ENCODE data around the gene SLC25A21. TPM values are rescaled to one million over a fixed set of nuclear protein-coding genes. Genes with fewer than 3 reads are reported as not detected.

SLC25A21 gene
- total RNA-seq, 1 experiment from 2014 or later = 7.1 TPM

- Histone ChIP-seq H3K56ac (ENCODE audit: insufficient read length, low read depth, low read length) (no peak overlapping the region), H2AK5ac (ENCODE audit: insufficient read length, low read length) (no peak overlapping the region), H2BK12ac (ENCODE audit: insufficient read length, low read depth, low read length) (no peak overlapping the region), H2AFZ (ENCODE audit: low read length) (no peak overlapping the region), H3K79me2 (ENCODE audit: insufficient read depth, low read length) (no peaks in the 10 kb centered on the region), H4K20me1 (ENCODE audit: control insufficient read depth, insufficient read depth, insufficient read length) (no peaks in the 10 kb centered on the region), H2BK20ac (ENCODE audit: low read depth, low read length, poor library complexity, severe bottlenecking) (no peak overlapping the region), H2BK120ac (ENCODE audit: low read depth, low read length, poor library complexity, severe bottlenecking) (no peak overlapping the region), H3K9me3 (ENCODE audit: control insufficient read depth, low read depth, low read length) (no peaks in the 10 kb centered on the region), H2BK15ac (ENCODE audit: low read depth, low read length) (no peak overlapping the region), H3K27me3 (ENCODE audit: insufficient read depth, low read length) (no peaks in the 10 kb centered on the region), H4K8ac (replicated peaks; ENCODE audit: insufficient read length, low read depth, low read length) (no peak overlapping the region), H3K14ac (ENCODE audit: insufficient read depth, low read length) (no peak overlapping the region), H2BK5ac (ENCODE audit: insufficient read length, low read length) (no peak overlapping the region), H3K23me2 (ENCODE audit: insufficient read length, low read depth, low read length, poor library complexity, severe bottlenecking) (no peaks in the 10 kb centered on the region), H3K27ac (ENCODE audit: insufficient read length, low read depth, low read length) (no peak overlapping the region), H3K4me1 (ENCODE audit: insufficient read depth, low read length) (peaks cover 3% of the 10 kb centered on the region; the same call in 1 of the 2 replicates), H3T11ph (ENCODE audit: low read length) (no peak overlapping the region), H4K91ac (ENCODE audit: insufficient read length, low read depth, low read length) (no peak overlapping the region), H3K4ac (ENCODE audit: low read depth, low read length) (no peak overlapping the region), H3K23ac (ENCODE audit: insufficient read length, low read depth, low read length) (no peak overlapping the region), H3K9ac (ENCODE audit: extremely low read depth, insufficient read length, low read length) (no peak overlapping the region), H4K5ac (ENCODE audit: insufficient read length, low read depth, low read length) (no peak overlapping the region), H3K18ac (ENCODE audit: insufficient read length, low read depth, low read length) (no peak overlapping the region), H3K79me1 (ENCODE audit: insufficient read depth, low read depth, low read length, poor library complexity, severe bottlenecking) (no peaks in the 10 kb centered on the region), H3K4me2 (ENCODE audit: insufficient read depth, insufficient read length, low read length) (no peak overlapping the region)
- no peak for DNase-seq
- Mint-ChIP-seq H3K9me3 (no peaks in the 10 kb centered on the region), H3K27ac (no peak overlapping the region), H3K4me3 (no peak overlapping the region), H3K4me1 (peaks cover 13 to 14% of the 10 kb centered on the region in 2 experiments), H3K36me3 (ENCODE audit: insufficient read depth in 1 of 3, low read depth in 3 of 3) (no peaks in the 10 kb centered on the region), H3K27me3 (ENCODE audit: low read depth) (no peaks in the 10 kb centered on the region)
- no CpG with 5 or more reads among the region's 3 CpGs for WGBS (ENCODE audit: extremely low coverage, insufficient read length, low lambda C conversion rate)
- TF ChIP-seq CTCF (conservative IDR thresholded peaks at IDR 0.05) = no peak
Measured at GRCh38 chr14:36952689-36953088, 219.7 kb downstream of the SLC25A21 start.

Measured in H9 (cell line).